Measurements from ENCODE around the gene LINC01488.

GRCh38 chr11:69509381-69509780, 27.9 kb downstream of the LINC01488 start:
- TF ChIP-seq POLR2AphosphoS5 (IDR thresholded peaks at IDR 0.05) = no peak
- TF ChIP-seq, protein P1, sequence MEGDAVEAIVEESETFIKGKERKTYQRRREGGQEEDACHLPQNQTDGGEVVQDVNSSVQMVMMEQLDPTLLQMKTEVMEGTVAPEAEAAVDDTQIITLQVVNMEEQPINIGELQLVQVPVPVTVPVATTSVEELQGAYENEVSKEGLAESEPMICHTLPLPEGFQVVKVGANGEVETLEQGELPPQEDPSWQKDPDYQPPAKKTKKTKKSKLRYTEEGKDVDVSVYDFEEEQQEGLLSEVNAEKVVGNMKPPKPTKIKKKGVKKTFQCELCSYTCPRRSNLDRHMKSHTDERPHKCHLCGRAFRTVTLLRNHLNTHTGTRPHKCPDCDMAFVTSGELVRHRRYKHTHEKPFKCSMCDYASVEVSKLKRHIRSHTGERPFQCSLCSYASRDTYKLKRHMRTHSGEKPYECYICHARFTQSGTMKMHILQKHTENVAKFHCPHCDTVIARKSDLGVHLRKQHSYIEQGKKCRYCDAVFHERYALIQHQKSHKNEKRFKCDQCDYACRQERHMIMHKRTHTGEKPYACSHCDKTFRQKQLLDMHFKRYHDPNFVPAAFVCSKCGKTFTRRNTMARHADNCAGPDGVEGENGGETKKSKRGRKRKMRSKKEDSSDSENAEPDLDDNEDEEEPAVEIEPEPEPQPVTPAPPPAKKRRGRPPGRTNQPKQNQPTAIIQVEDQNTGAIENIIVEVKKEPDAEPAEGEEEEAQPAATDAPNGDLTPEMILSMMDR (IDR thresholded peaks at IDR 0.05) = no peak
- TF ChIP-seq POLR2A (IDR thresholded peaks at IDR 0.05) = no peak

Data from prostate gland (tissue), 2 donors.